Ishikawa (cell line): Measurements from ENCODE around the gene TPX2.

Experiments
- CEBPB ChIP-seq: IDR thresholded peaks from 2 replicates; pipeline ENCODE4 v1.6.1; 2012
- CREB1 ChIP-seq: IDR thresholded peaks from 2 replicates; pipeline ENCODE4 v1.6.1; 2012; ENCODE audit warnings: low read depth
- EGR1 ChIP-seq: IDR thresholded peaks from 2 replicates; pipeline ENCODE4 v1.6.1; 2012
- FOXM1 ChIP-seq: IDR thresholded peaks from 2 replicates; pipeline ENCODE4 v1.6.1; 2012; ENCODE audit warnings: low read depth, borderline replicate concordance
- MAX ChIP-seq: IDR thresholded peaks from 2 replicates; pipeline ENCODE4 v1.6.1; 2012
- NFIC ChIP-seq: IDR thresholded peaks from 2 replicates; pipeline ENCODE4 v1.6.1; 2012
- RAD21 ChIP-seq: IDR thresholded peaks from 2 replicates; pipeline ENCODE4 v1.6.1; 2012; ENCODE audit warnings: low read depth
- REST ChIP-seq: IDR thresholded peaks from 2 replicates; pipeline ENCODE4 v1.6.1; 2012; ENCODE audit warnings: low read depth, mild to moderate bottlenecking
- TAF1 ChIP-seq: IDR thresholded peaks from 2 replicates; pipeline ENCODE4 v1.6.1; 2012; ENCODE audit warnings: low read depth, mild to moderate bottlenecking
- USF1 ChIP-seq: IDR thresholded peaks from 2 replicates; pipeline ENCODE4 v1.6.1; 2012
- ZBTB7A ChIP-seq: IDR thresholded peaks from 2 replicates; pipeline ENCODE4 v1.6.1; 2012; ENCODE audit warnings: low read depth

GRCh38 chr20:31808481-31808880, 69.4 kb downstream of the TPX2 start:
- TF ChIP-seq CREB1: no peak
- TF ChIP-seq RAD21: no peak
- TF ChIP-seq CEBPB: no peak
- no peak for TF ChIP-seq ZBTB7A
- TF ChIP-seq REST: no peak
- no peak for TF ChIP-seq NFIC
- TF ChIP-seq EGR1: no peak
- TF ChIP-seq FOXM1: no peak
- no peak for TF ChIP-seq TAF1
- TF ChIP-seq USF1: no peak
- TF ChIP-seq MAX: no peak
